HS-5 (cell line): Measurements from ENCODE around the gene ATF6.
"Not testable (repeated sequence)": the region's sequence is repeated elsewhere in the genome, so short reads cannot be mapped to it uniquely, and the experiment has no call there.

ENCODE experiments used
- DNase-seq: peaks from one replicate; pipeline ENCODE4 v3.0.0-alpha.2; 2012; ENCODE audit warnings: low read depth

The ATF6 gene

GRCh38 chr1:161832299-161832907 lies 66.3 kb downstream of the ATF6 start:
- not testable (repeated sequence) for DNase-seq

GRCh38 chr1:161834967-161835550 lies 68.9 kb downstream of the ATF6 start:
- no peak for DNase-seq

GRCh38 chr1:161836018-161836417 lies 69.9 kb downstream of the ATF6 start:
- no peak for DNase-seq

GRCh38 chr1:161838362-161838761 lies 72.2 kb downstream of the ATF6 start:
- no peak for DNase-seq

- DNase-seq, result no peak
Measured at GRCh38 chr1:161838885-161839284, 72.8 kb downstream of the ATF6 start.

- DNase-seq, result no peak
Measured at GRCh38 chr1:161839591-161839990, 73.5 kb downstream of the ATF6 start.

- DNase-seq, result no peak
Measured at GRCh38 chr1:161840363-161840762, 74.2 kb downstream of the ATF6 start.

GRCh38 chr1:161843156-161843555 lies 77.0 kb downstream of the ATF6 start:
- no peak for DNase-seq

- no peak for DNase-seq
Measured at GRCh38 chr1:161844696-161845095, 78.6 kb downstream of the ATF6 start.

- DNase-seq, result no peak
Measured at GRCh38 chr1:161848676-161849075, 82.6 kb downstream of the ATF6 start.

GRCh38 chr1:161849518-161849917 lies 83.4 kb downstream of the ATF6 start:
- no peak for DNase-seq

- DNase-seq, result no peak
Measured at GRCh38 chr1:161855260-161855659, 89.1 kb downstream of the ATF6 start.

GRCh38 chr1:161858271-161858670 lies 92.2 kb downstream of the ATF6 start:
- DNase-seq, result no peak

GRCh38 chr1:161863549-161863948 lies 97.4 kb downstream of the ATF6 start:
- no peak for DNase-seq

- no peak for DNase-seq
Measured at GRCh38 chr1:161864577-161864976, 98.5 kb downstream of the ATF6 start.

- DNase-seq, result no peak
Measured at GRCh38 chr1:161866241-161866640, 100.1 kb downstream of the ATF6 start.

GRCh38 chr1:161868832-161869231 lies 102.7 kb downstream of the ATF6 start:
- DNase-seq, result no peak

GRCh38 chr1:161869291-161869690 lies 103.2 kb downstream of the ATF6 start:
- DNase-seq, result no peak

- DNase-seq, result no peak
Measured at GRCh38 chr1:161872506-161872905, 106.4 kb downstream of the ATF6 start.

- DNase-seq, result no peak
Measured at GRCh38 chr1:161879261-161879660, 113.1 kb downstream of the ATF6 start.

GRCh38 chr1:161884475-161884874 lies 118.4 kb downstream of the ATF6 start:
- no peak for DNase-seq

GRCh38 chr1:161885003-161885402 lies 118.9 kb downstream of the ATF6 start:
- DNase-seq, result no peak

GRCh38 chr1:161885759-161886158 lies 119.6 kb downstream of the ATF6 start:
- no peak for DNase-seq

GRCh38 chr1:161886589-161886988 lies 120.5 kb downstream of the ATF6 start:
- DNase-seq, result no peak
